ENCODE results near the gene MCCC2.

- no peak for TF ChIP-seq CTCF (IDR thresholded peaks at IDR 0.05; ENCODE audit: insufficient read depth, low read depth, low read length)
- no peak for TF ChIP-seq EZH2 (IDR thresholded peaks at IDR 0.05; ENCODE audit: insufficient read depth, low read length)
Observed at GRCh38 chr5:71573591-71573990, 13.5 kb upstream of the MCCC2 start.

Data from astrocyte (in vitro differentiated cells and primary cell).